H9 (cell line): ENCODE results near the gene PPIL6. TPM values are rescaled to one million over a fixed set of nuclear protein-coding genes. Genes with fewer than 3 reads are reported as not detected.
A peak's percentile ranks its signal among the peaks of the same experiment; 100 is the strongest.

ENCODE experiments used
- DNase-seq: peaks from one replicate; pipeline ENCODE4 v3.0.0-alpha.2; 2017
- H2AFZ ChIP-seq: one replicate; pipeline ENCODE4 v1.6.1; 2013; ENCODE audit warnings: mild to moderate bottlenecking, low read length, control low read depth, moderate library complexity
- H2AK5ac ChIP-seq: 2 replicates; pipeline ENCODE4 v1.6.1; 2013; ENCODE audit warnings: low read length, control low read depth, mixed read lengths; ENCODE audit not compliant: insufficient read length
- H2BK120ac ChIP-seq: one replicate; pipeline ENCODE4 v1.6.1; 2013; ENCODE audit warnings: low read depth, mild to moderate bottlenecking, low read length, control low read depth, inconsistent platforms; ENCODE audit not compliant: poor library complexity, severe bottlenecking
- H2BK12ac ChIP-seq: 2 replicates; pipeline ENCODE4 v1.6.1; 2013; ENCODE audit warnings: low read length, control low read depth, mixed read lengths, low read depth; ENCODE audit not compliant: insufficient read length
- H2BK15ac ChIP-seq: 2 replicates; pipeline ENCODE4 v1.6.1; 2013; ENCODE audit warnings: low read depth, low read length, control low read depth
- H2BK20ac ChIP-seq: one replicate; pipeline ENCODE4 v1.6.1; 2013; ENCODE audit warnings: low read depth, mild to moderate bottlenecking, low read length, control low read depth, inconsistent platforms; ENCODE audit not compliant: poor library complexity, severe bottlenecking
- H2BK5ac ChIP-seq: 2 replicates; pipeline ENCODE4 v1.6.1; 2013; ENCODE audit warnings: low read length, control low read depth, mixed read lengths; ENCODE audit not compliant: insufficient read length
- H3K14ac ChIP-seq: 2 replicates; pipeline ENCODE4 v1.6.1; 2013; ENCODE audit warnings: low read length, control low read depth; ENCODE audit not compliant: insufficient read depth
- H3K18ac ChIP-seq: 2 replicates; pipeline ENCODE4 v1.6.1; 2013; ENCODE audit warnings: low read depth, mild to moderate bottlenecking, mixed read lengths, low read length, control low read depth; ENCODE audit not compliant: insufficient read length
- H3K23ac ChIP-seq: 2 replicates; pipeline ENCODE4 v1.6.1; 2013; ENCODE audit warnings: low read length, control low read depth, mixed read lengths, low read depth; ENCODE audit not compliant: insufficient read length
- H3K23me2 ChIP-seq: 2 replicates; pipeline ENCODE4 v1.6.1; 2013; ENCODE audit warnings: low read depth, mild to moderate bottlenecking, mixed read lengths, low read length, control low read depth; ENCODE audit not compliant: insufficient read length, poor library complexity, severe bottlenecking
- H3K27ac ChIP-seq: 2 replicates; pipeline ENCODE4 v1.5.1; 2013; ENCODE audit warnings: low read length, control low read depth, mixed read lengths, low read depth; ENCODE audit not compliant: insufficient read length
- H3K27me3 ChIP-seq: 2 replicates; pipeline ENCODE4 v1.6.1; 2013; ENCODE audit warnings: low read length, control low read depth, inconsistent platforms; ENCODE audit not compliant: insufficient read depth
- H3K4ac ChIP-seq: 2 replicates; pipeline ENCODE4 v1.6.1; 2013; ENCODE audit warnings: low read depth, mild to moderate bottlenecking, control low read depth, inconsistent platforms, low read length, moderate library complexity
- H3K4me1 ChIP-seq: 2 replicates; pipeline ENCODE4 v1.6.1; 2013; ENCODE audit warnings: low read length, control low read depth, inconsistent platforms; ENCODE audit not compliant: insufficient read depth
- H3K4me2 ChIP-seq: 2 replicates; pipeline ENCODE4 v1.6.1; 2013; ENCODE audit warnings: low read length, control low read depth, mixed read lengths; ENCODE audit not compliant: insufficient read length, insufficient read depth
- H3K56ac ChIP-seq: 2 replicates; pipeline ENCODE4 v1.6.1; 2013; ENCODE audit warnings: low read depth, mild to moderate bottlenecking, mixed read lengths, low read length, control low read depth; ENCODE audit not compliant: insufficient read length
- H3K79me1 ChIP-seq: 2 replicates; pipeline ENCODE4 v1.6.1; 2013; ENCODE audit warnings: low read depth, mild to moderate bottlenecking, moderate library complexity, low read length, control low read depth, inconsistent platforms; ENCODE audit not compliant: insufficient read depth, poor library complexity, severe bottlenecking
- H3K79me2 ChIP-seq: 2 replicates; pipeline ENCODE4 v1.6.1; 2013; ENCODE audit warnings: low read length, control low read depth, inconsistent platforms; ENCODE audit not compliant: insufficient read depth
- H3K9ac ChIP-seq: 2 replicates; pipeline ENCODE4 v1.6.1; 2013; ENCODE audit warnings: low read length, control low read depth, mixed read lengths; ENCODE audit not compliant: insufficient read length; ENCODE audit errors: extremely low read depth
- H3K9me3 ChIP-seq: one replicate; pipeline ENCODE4 v1.6.1; 2013; ENCODE audit warnings: low read depth, low read length, inconsistent platforms; ENCODE audit not compliant: control insufficient read depth
- H3T11ph ChIP-seq: one replicate; pipeline ENCODE4 v1.6.1; 2013; ENCODE audit warnings: mild to moderate bottlenecking, low read length, control low read depth, inconsistent platforms
- H4K20me1 ChIP-seq: one replicate; pipeline ENCODE4 v1.6.1; 2013; ENCODE audit not compliant: control insufficient read depth, insufficient read length, insufficient read depth
- H4K5ac ChIP-seq: 2 replicates; pipeline ENCODE4 v1.6.1; 2013; ENCODE audit warnings: low read depth, mild to moderate bottlenecking, mixed read lengths, low read length, control low read depth; ENCODE audit not compliant: insufficient read length
- H4K8ac ChIP-seq: replicated peaks from 2 replicates; pipeline ENCODE4 v1.6.1; 2013; ENCODE audit warnings: low read length, control low read depth, mixed read lengths, low read depth; ENCODE audit not compliant: insufficient read length
- H4K91ac ChIP-seq: 2 replicates; pipeline ENCODE4 v1.6.1; 2013; ENCODE audit warnings: low read depth, mild to moderate bottlenecking, moderate library complexity, mixed read lengths, low read length, control low read depth; ENCODE audit not compliant: insufficient read length
- H3K27ac Mint-ChIP-seq, 3 experiments: 2 replicates in 2 of 3; 3 replicates in 1 of 3; pipeline ENCODE4 v1.8.0; 2020 to 2021; ENCODE audit warnings: mixed read lengths in 3 of 3, mild to moderate bottlenecking in 1 of 3, moderate library complexity in 1 of 3
- H3K27me3 Mint-ChIP-seq: 2 replicates; pipeline ENCODE4 v1.8.0; 2021; ENCODE audit warnings: low read depth, mild to moderate bottlenecking, moderate library complexity, mixed read lengths
- H3K36me3 Mint-ChIP-seq, 3 experiments: 2 replicates in 2 of 3; 3 replicates in 1 of 3; pipeline ENCODE4 v1.8.0; 2020 to 2021; ENCODE audit warnings: low read depth in 3 of 3, mixed read lengths in 3 of 3; ENCODE audit not compliant: insufficient read depth in 1 of 3
- H3K4me1 Mint-ChIP-seq, 2 experiments: 2 replicates each; pipeline ENCODE4 v1.8.0; 2020; ENCODE audit warnings: mixed read lengths in 2 of 2
- H3K4me3 Mint-ChIP-seq, 2 experiments: 2 replicates in 1 of 2; 3 replicates in 1 of 2; pipeline ENCODE4 v1.8.0; 2020 to 2021; ENCODE audit warnings: mild to moderate bottlenecking in 2 of 2, mixed read lengths in 2 of 2, moderate library complexity in 1 of 2
- H3K9me3 Mint-ChIP-seq, 2 experiments: 2 replicates in 1 of 2; 3 replicates in 1 of 2; pipeline ENCODE4 v1.8.0; 2020; ENCODE audit warnings: mild to moderate bottlenecking in 2 of 2, mixed read lengths in 2 of 2, moderate library complexity in 1 of 2
- WGBS: extraction: QIAGEN DNeasy Blood & Tissue Kit; methylation state at CpG from one replicate; pipeline ENCODE4 v1.1.7; 2013; ENCODE audit warnings: missing lambda C conversion rate, low lambda C conversion rate, mixed read lengths; ENCODE audit not compliant: insufficient read length; ENCODE audit errors: extremely low coverage; 5-methylcytosine and 5-hydroxymethylcytosine counted together
- long read RNA-seq: library from polyadenylated mRNA; unstranded; transcript quantifications from one replicate; pipeline ENCODE4 v2.0.0, GENCODE V29; 2020
- total RNA-seq: library from RNA; stranded (reverse); gene quantifications from 2 replicates; pipeline ENCODE4 v1.2.1, GENCODE V29; 2021
- TF ChIP-seq, protein P1 (sequence below): fragments of 200-600 bp; sonication (generic); conservative IDR thresholded peaks from 3 replicates; pipeline ENCODE4 v1.8.0; 2021; ENCODE audit warnings: antibody characterized with exemption, mild to moderate bottlenecking

PPIL6 gene
- 0.26 and 1.0 TPM in 2 replicates for total RNA-seq
- long read RNA-seq, full-length matches to known transcripts: 1 of 8 reads
- long read RNA-seq, partial matches to known transcripts: 0 of 8 reads
- long read RNA-seq, other reads (novel, unspliced or antisense): 7 of 8 reads

DNA sequence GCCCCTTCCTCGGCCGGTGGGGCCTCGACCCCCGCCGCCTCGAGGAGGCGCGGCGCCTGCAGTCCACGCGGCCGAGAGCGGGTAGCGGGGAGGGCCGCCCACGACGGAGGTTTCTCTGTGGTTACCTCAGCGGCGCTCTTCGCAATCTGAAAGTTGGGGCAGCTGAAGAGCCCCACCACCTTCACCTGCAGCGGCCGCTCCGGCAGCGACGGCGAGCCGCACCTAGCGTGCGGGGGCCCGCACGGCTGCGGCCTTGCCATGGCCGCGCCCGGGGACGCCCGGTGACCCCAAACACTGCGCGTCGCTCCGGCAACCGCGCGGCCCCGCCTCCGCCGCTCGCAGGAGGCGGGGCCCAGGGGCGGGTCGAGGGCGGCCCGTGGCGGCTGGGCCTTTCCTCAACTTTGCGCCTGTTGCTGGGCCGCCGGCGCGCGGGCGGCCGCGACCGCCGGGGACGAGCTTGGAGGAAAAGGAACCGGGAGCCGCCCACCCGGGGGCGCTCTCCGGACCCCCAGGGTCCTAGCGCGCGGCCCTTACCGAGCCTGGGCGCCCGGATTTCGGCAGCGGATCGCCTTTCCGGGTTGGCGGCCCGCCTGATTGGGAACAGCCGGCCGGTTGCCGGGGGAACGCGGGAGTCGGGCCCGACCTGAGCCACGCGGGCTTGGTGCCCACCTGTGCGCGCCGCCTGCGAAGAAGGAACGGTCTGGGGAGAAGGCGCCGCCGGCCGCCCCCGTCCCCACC, at the start of gene PPIL6, which contains the start of gene SMPD2:
Gene PPIL6 (minus strand): TSS at position 298 of the 738 bp plus-strand sequence. CDS start 38 bp downstream, at position 260.
Gene SMPD2 (plus strand): TSS at position 394 of the 738 bp plus-strand sequence. CDS start 398 bp downstream, outside the sequence.
- H3K18ac ChIP-seq: peak within 1 kb of the TSS; percentile 73
- H3K4me1 Mint-ChIP-seq: peaks cover 17 to 19% of the 10 kb centered on the region in 2 experiments
- H4K5ac ChIP-seq: no peak within 1 kb of the TSS
- H4K8ac ChIP-seq: no peak within 1 kb of the TSS
- H3K4ac ChIP-seq: no peak within 1 kb of the TSS
- no peak within 1 kb of the TSS for H3K23ac ChIP-seq
- H2BK15ac ChIP-seq: no peak within 1 kb of the TSS
- H2BK120ac ChIP-seq: no peak within 1 kb of the TSS
- no peaks in the 10 kb centered on the region for H3K79me1 ChIP-seq
- H3T11ph ChIP-seq: no peak within 1 kb of the TSS
- peak; percentile 91 for DNase-seq
- no peak within 1 kb of the TSS for H2AK5ac ChIP-seq
- TF ChIP-seq, protein P1, sequence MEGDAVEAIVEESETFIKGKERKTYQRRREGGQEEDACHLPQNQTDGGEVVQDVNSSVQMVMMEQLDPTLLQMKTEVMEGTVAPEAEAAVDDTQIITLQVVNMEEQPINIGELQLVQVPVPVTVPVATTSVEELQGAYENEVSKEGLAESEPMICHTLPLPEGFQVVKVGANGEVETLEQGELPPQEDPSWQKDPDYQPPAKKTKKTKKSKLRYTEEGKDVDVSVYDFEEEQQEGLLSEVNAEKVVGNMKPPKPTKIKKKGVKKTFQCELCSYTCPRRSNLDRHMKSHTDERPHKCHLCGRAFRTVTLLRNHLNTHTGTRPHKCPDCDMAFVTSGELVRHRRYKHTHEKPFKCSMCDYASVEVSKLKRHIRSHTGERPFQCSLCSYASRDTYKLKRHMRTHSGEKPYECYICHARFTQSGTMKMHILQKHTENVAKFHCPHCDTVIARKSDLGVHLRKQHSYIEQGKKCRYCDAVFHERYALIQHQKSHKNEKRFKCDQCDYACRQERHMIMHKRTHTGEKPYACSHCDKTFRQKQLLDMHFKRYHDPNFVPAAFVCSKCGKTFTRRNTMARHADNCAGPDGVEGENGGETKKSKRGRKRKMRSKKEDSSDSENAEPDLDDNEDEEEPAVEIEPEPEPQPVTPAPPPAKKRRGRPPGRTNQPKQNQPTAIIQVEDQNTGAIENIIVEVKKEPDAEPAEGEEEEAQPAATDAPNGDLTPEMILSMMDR: peak; percentile 40; the same call in 2 of the 3 replicates
- H3K9me3 Mint-ChIP-seq: no peaks in the 10 kb centered on the region
- no peaks in the 10 kb centered on the region for H3K9me3 ChIP-seq
- H3K27ac ChIP-seq: no peak within 1 kb of the TSS
- no peak within 1 kb of the TSS for H2BK5ac ChIP-seq
- H3K14ac ChIP-seq: peak within 1 kb of the TSS; percentile 79
- H3K27me3 ChIP-seq: no peaks in the 10 kb centered on the region
- no peak within 1 kb of the TSS for H4K91ac ChIP-seq
- peaks cover 10% of the 10 kb centered on the region for H3K27me3 Mint-ChIP-seq
- no CpG with 5 or more reads among the region's 102 CpGs for WGBS
- H3K4me3 Mint-ChIP-seq: peak within 1 kb of the TSS; percentile 94 to 97
- H2AFZ ChIP-seq: no peak within 1 kb of the TSS
- peak within 1 kb of the TSS; percentile 6 for H3K9ac ChIP-seq
- H3K79me2 ChIP-seq: no peaks in the 10 kb centered on the region
- H3K56ac ChIP-seq: no peak within 1 kb of the TSS
- H2BK20ac ChIP-seq: no peak within 1 kb of the TSS
- peaks cover 14% of the 10 kb centered on the region for H3K23me2 ChIP-seq
- H4K20me1 ChIP-seq: no peaks in the 10 kb centered on the region
- H3K4me1 ChIP-seq: peaks cover 3% of the 10 kb centered on the region; the same call in 1 of the 2 replicates
- H2BK12ac ChIP-seq: no peak within 1 kb of the TSS
- H3K36me3 Mint-ChIP-seq: peaks cover 14 to 34% (median 33%) of the 10 kb centered on the region in 3 experiments; a peak in 6 of 7 replicates
- H3K4me2 ChIP-seq: peak within 1 kb of the TSS; percentile 85
- peak within 1 kb of the TSS; percentile 72 to 98 (median 96); a peak in 4 of 7 replicates for H3K27ac Mint-ChIP-seq
